Type B pancreatic cell (in vitro differentiated cells): ENCODE results near the gene PGRMC2. TPM values are rescaled to one million over a fixed set of nuclear protein-coding genes. Genes with fewer than 3 reads are reported as not detected.

Experiments
- DNase-seq: peaks from one replicate; pipeline ENCODE4 v3.0.0; 2021; ENCODE audit warnings: mixed read lengths; ENCODE audit not compliant: unreplicated experiment; ENCODE audit errors: extremely low spot score
- H3K27ac Mint-ChIP-seq: 2 replicates; pipeline ENCODE4 v1.8.0; 2021; ENCODE audit warnings: mild to moderate bottlenecking, mixed read lengths
- H3K27me3 Mint-ChIP-seq: 2 replicates; pipeline ENCODE4 v1.8.0; 2021; ENCODE audit warnings: mixed read lengths
- H3K36me3 Mint-ChIP-seq: 2 replicates; pipeline ENCODE4 v1.8.0; 2021; ENCODE audit warnings: mixed read lengths
- H3K4me1 Mint-ChIP-seq: one replicate; pipeline ENCODE4 v1.8.0; 2021; ENCODE audit warnings: mixed read lengths; ENCODE audit not compliant: unreplicated experiment
- H3K4me3 Mint-ChIP-seq: 2 replicates; pipeline ENCODE4 v1.8.0; 2021; ENCODE audit warnings: mild to moderate bottlenecking, mixed read lengths
- H3K9me3 Mint-ChIP-seq: 2 replicates; pipeline ENCODE4 v1.8.0; 2021; ENCODE audit warnings: mixed read lengths
- total RNA-seq: library from RNA; stranded (reverse); gene quantifications from 2 replicates; pipeline ENCODE4 v1.2.1, GENCODE V29; 2021; ENCODE audit warnings: low replicate concordance
- TF ChIP-seq, protein P1 (sequence below): fragments of 200-600 bp; sonication (generic); conservative IDR thresholded peaks from 2 replicates; pipeline ENCODE4 v1.5.0; 2021; ENCODE audit warnings: antibody characterized with exemption, mild to moderate bottlenecking

PGRMC2 gene
- total RNA-seq, 1 donor from 2014 or later: 78.1 TPM

DNA sequence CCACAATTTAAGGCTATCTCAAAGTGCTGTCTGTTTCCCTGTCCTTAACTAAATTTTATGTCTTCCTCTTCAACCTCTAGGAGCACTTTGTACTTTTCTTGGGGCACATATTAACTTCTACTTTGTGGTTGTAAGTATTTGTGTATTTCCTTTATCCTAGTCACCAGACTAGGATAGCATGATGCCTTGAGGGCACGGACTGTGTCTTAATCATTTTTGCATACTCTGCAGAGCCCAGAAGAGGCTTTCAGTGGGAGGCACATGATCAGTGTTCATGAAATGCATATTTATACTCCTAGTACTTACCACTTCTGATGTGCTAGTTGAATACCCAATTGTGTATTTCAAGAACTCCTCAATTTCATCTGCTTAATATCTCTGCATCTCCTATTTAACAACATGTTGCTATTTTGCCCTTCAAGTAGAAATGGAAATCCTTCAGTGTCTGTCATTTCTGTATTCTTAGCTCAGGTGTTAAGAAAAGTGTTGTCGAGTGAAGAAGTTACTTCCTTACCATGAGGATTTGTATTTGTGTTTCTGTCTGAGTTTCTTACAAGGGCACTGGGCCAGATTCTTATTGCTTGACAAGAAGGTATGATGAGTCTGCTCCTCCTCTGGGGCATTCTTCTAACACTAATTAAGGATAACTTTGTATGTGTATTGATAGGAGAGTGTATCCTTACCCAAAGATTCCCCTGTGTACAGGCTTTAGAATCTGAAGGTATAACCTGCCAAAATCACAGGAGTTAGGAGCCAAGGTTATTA, 28.3 kb upstream of the PGRMC2 start:
- peaks cover 9% of the 10 kb centered on the region for H3K36me3 Mint-ChIP-seq
- H3K27ac Mint-ChIP-seq: no peak overlapping the region
- H3K27me3 Mint-ChIP-seq: no peaks in the 10 kb centered on the region
- no peak overlapping the region for H3K4me3 Mint-ChIP-seq
- peaks cover 8% of the 10 kb centered on the region for H3K4me1 Mint-ChIP-seq
- TF ChIP-seq, protein P1, sequence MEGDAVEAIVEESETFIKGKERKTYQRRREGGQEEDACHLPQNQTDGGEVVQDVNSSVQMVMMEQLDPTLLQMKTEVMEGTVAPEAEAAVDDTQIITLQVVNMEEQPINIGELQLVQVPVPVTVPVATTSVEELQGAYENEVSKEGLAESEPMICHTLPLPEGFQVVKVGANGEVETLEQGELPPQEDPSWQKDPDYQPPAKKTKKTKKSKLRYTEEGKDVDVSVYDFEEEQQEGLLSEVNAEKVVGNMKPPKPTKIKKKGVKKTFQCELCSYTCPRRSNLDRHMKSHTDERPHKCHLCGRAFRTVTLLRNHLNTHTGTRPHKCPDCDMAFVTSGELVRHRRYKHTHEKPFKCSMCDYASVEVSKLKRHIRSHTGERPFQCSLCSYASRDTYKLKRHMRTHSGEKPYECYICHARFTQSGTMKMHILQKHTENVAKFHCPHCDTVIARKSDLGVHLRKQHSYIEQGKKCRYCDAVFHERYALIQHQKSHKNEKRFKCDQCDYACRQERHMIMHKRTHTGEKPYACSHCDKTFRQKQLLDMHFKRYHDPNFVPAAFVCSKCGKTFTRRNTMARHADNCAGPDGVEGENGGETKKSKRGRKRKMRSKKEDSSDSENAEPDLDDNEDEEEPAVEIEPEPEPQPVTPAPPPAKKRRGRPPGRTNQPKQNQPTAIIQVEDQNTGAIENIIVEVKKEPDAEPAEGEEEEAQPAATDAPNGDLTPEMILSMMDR: no peak
- no peaks in the 10 kb centered on the region for H3K9me3 Mint-ChIP-seq
- no peak for DNase-seq

DNA sequence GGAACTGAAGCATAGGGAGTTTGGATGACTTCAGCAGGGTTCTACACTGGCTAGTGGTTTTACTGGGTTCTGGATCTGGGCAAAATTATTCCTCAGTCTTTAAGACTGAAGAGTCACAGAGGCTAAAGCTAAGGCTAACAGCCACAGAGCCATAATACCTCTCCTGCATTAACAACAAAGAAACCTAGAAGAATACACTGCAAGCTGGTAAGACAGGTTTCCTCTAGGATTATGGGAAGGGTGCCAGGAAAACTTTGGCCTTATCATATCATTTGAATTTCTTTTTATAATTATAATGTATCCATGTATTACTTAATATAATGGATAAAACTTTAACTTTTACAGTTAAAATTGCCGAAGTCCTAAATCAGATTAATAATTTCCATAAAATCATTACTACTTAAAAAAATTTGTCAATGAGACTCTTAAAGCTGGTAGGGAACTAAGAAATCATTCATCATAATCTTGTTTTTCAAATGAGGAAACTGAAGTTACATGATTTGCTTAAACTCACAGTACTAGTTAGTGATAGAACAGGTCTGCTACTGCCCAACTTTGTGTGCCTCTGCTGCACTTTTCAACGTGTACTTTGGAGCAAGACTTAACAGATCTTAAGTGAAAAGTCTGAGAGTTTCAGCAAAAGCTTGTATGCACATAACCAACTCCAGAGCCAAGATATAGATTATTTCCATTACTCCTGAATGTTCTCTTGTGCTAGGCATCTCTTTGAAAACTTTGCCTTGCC, 24.2 kb upstream of the PGRMC2 start:
- Mint-ChIP-seq H3K27ac (no peak overlapping the region), H3K4me3 (no peak overlapping the region), H3K4me1 (peaks cover 33% of the 10 kb centered on the region)

GRCh38 chr4:128310266-128310697, 22.7 kb upstream of the PGRMC2 start:
- Mint-ChIP-seq H3K9me3 (no peaks in the 10 kb centered on the region), H3K27ac (peak overlapping the region; percentile 69), H3K36me3 (peaks cover 12% of the 10 kb centered on the region), H3K4me1 (peaks cover 33% of the 10 kb centered on the region), H3K4me3 (peak overlapping the region; percentile 54), H3K27me3 (no peaks in the 10 kb centered on the region)
- TF ChIP-seq, protein P1: peak; percentile 33
- no peak for DNase-seq

More for the DNA sequence above, 24.2 kb upstream of the PGRMC2 start:
- Mint-ChIP-seq H3K27me3 (no peaks in the 10 kb centered on the region), H3K36me3 (peaks cover 10% of the 10 kb centered on the region), H3K9me3 (no peaks in the 10 kb centered on the region)
- DNase-seq: no peak
- TF ChIP-seq, protein P1: no peak

DNA sequence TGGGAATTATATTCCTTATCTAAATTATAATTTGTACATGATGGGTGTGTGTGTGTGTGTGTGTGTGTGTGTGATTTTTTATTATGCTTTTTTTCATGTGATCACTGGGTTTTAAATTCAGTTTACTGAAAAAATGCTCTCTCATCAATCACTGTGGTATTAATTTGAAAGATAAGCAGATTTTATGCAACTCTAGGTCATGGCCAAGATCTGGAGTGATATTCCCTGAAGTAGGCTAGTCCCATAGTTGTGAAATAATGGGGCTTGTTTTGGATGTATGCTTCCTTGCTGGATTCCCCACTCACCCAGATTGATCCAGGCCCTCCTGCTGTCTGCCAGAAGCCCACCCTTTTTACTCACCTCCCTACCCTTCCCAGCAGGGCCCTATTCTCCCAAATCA, 22.0 kb upstream of the PGRMC2 start:
- peaks cover 33% of the 10 kb centered on the region for H3K4me1 Mint-ChIP-seq
- no peak for DNase-seq
- peak overlapping the region; percentile 69 for H3K27ac Mint-ChIP-seq
- no peaks in the 10 kb centered on the region for H3K27me3 Mint-ChIP-seq
- H3K9me3 Mint-ChIP-seq: no peaks in the 10 kb centered on the region
- TF ChIP-seq, protein P1: no peak
- no peak overlapping the region for H3K4me3 Mint-ChIP-seq
- H3K36me3 Mint-ChIP-seq: peaks cover 10% of the 10 kb centered on the region

- H3K27me3 Mint-ChIP-seq: no peaks in the 10 kb centered on the region
- peaks cover 10% of the 10 kb centered on the region for H3K36me3 Mint-ChIP-seq
- H3K27ac Mint-ChIP-seq: no peak overlapping the region
- no peak for DNase-seq
- H3K4me1 Mint-ChIP-seq: peaks cover 33% of the 10 kb centered on the region
- H3K4me3 Mint-ChIP-seq: no peak overlapping the region
- H3K9me3 Mint-ChIP-seq: no peaks in the 10 kb centered on the region
- TF ChIP-seq, protein P1: no peak
Measured at GRCh38 chr4:128308986-128309385, 21.4 kb upstream of the PGRMC2 start.
